ENCODE results near the gene ATG9B.

GRCh38 chr7:150994838-150995510 lies 29.3 kb downstream of the ATG9B start:
- no peak for TF ChIP-seq CTCF (IDR thresholded peaks at IDR 0.05)
- no peak for TF ChIP-seq POLR2A (IDR thresholded peaks at IDR 0.05; ENCODE audit: low read depth)

All from esophagus muscularis mucosa (tissue), 3 donors.